H1 (cell line): ENCODE measurements around the gene PRKACA. TPM values are rescaled to one million over a fixed set of nuclear protein-coding genes. Genes with fewer than 3 reads are reported as not detected.

ENCODE experiments used
- CTCF ChIA-PET: fragments of 300-600 bp; sonication (Branson Sonifier 250); formaldehyde crosslinking; loops from one replicate; lab custom pipeline; 2021; ENCODE audit not compliant: partially characterized antibody; lab: Charles Lee
- POLR2A ChIA-PET: fragments of 300-600 bp; sonication (Branson Sonifier 250); formaldehyde crosslinking; loops from one replicate; lab custom pipeline; 2021; ENCODE audit warnings: inconsistent platforms; ENCODE audit not compliant: partially characterized antibody; lab: Charles Lee
- DNase-seq, 2 experiments: peaks; one replicate each; pipeline versions ENCODE4 v3.0.0 to v3.0.0-alpha.2; 2010 to 2022; ENCODE audit warnings: low spot score in 2 of 2, low read depth in 1 of 2, mixed read lengths in 1 of 2
- FAIRE-seq: peaks from 2 replicates; lab custom pipeline; 2011; peaks lifted over from hg19 to GRCh38; lab: Jason Lieb, UNC
- H2AFZ ChIP-seq: 2 replicates; pipeline ENCODE4 v1.8.1; 2012; ENCODE audit warnings: low read length, inconsistent platforms
- H2AK5ac ChIP-seq: 2 replicates; pipeline ENCODE4 v1.6.1; 2013; ENCODE audit warnings: low read depth, low read length
- H2BK120ac ChIP-seq: replicated peaks from 2 replicates; pipeline ENCODE3; 2013; ENCODE audit warnings: low read depth, low read length, inconsistent platforms
- H2BK12ac ChIP-seq: 2 replicates; pipeline ENCODE4 v1.6.1; 2013; ENCODE audit warnings: low read depth, low read length
- H2BK15ac ChIP-seq: 2 replicates; pipeline ENCODE4 v1.6.1; 2013; ENCODE audit warnings: low read length
- H2BK20ac ChIP-seq: 2 replicates; pipeline ENCODE4 v1.6.1; 2013; ENCODE audit warnings: low read length
- H2BK5ac ChIP-seq: 2 replicates; pipeline ENCODE4 v1.6.1; 2013; ENCODE audit warnings: low read depth, low read length
- H3K14ac ChIP-seq: 2 replicates; pipeline ENCODE4 v1.6.1; 2013; ENCODE audit warnings: inconsistent platforms; ENCODE audit not compliant: insufficient read length
- H3K18ac ChIP-seq: 2 replicates; pipeline ENCODE4 v1.6.1; 2013; ENCODE audit warnings: low read length; ENCODE audit errors: extremely low read depth
- H3K23ac ChIP-seq: 2 replicates; pipeline ENCODE4 v1.6.1; 2013; ENCODE audit warnings: inconsistent platforms; ENCODE audit not compliant: insufficient read length
- H3K23me2 ChIP-seq: 2 replicates; pipeline ENCODE4 v1.6.1; 2013; ENCODE audit warnings: low read depth, low read length
- H3K27ac ChIP-seq: 2 replicates; pipeline ENCODE4 v1.6.1; 2011; ENCODE audit warnings: low read depth, low read length, inconsistent platforms
- H3K27me3 ChIP-seq, 4 experiments: replicated peaks in 1 of 4; 1 replicate in 1 of 4; 2 replicates in 3 of 4; pipeline versions ENCODE4 v1.6.1 to v1.8.1; 2011 to 2013; ENCODE audit warnings: low read length in 3 of 4, mild to moderate bottlenecking in 3 of 4, inconsistent platforms in 2 of 4, mixed read lengths in 2 of 4, moderate library complexity in 1 of 4; ENCODE audit not compliant: control insufficient read depth in 3 of 4, insufficient read depth in 3 of 4; ENCODE audit errors: extremely low read depth in 1 of 4
- H3K36me3 ChIP-seq, 4 experiments: 2 replicates each; pipeline versions ENCODE4 v1.6.1 to v1.8.1; 2011 to 2013; ENCODE audit warnings: mild to moderate bottlenecking in 4 of 4, low read length in 3 of 4, moderate library complexity in 2 of 4, control low read depth in 1 of 4, inconsistent platforms in 1 of 4; ENCODE audit not compliant: insufficient read depth in 4 of 4, control insufficient read depth in 2 of 4
- H3K4ac ChIP-seq: replicated peaks from 2 replicates; pipeline ENCODE3; 2013; ENCODE audit warnings: low read length, low read depth, mixed read lengths, inconsistent platforms; ENCODE audit not compliant: insufficient read length
- H3K4me1 ChIP-seq, 4 experiments: replicated peaks in 1 of 4; 1 replicate in 1 of 4; 2 replicates in 3 of 4; pipeline versions ENCODE4 v1.6.1 to v1.8.1; 2011 to 2013; ENCODE audit warnings: low read length in 3 of 4, inconsistent platforms in 2 of 4, mixed read lengths in 1 of 4; ENCODE audit not compliant: insufficient read depth in 4 of 4, control insufficient read depth in 3 of 4
- H3K4me2 ChIP-seq, 2 experiments: 2 replicates each; pipeline versions ENCODE4 v1.6.1 to v1.8.1; 2011 to 2013; ENCODE audit warnings: low read depth in 2 of 2, low read length in 2 of 2, control low read depth in 1 of 2, inconsistent platforms in 1 of 2, mild to moderate bottlenecking in 1 of 2; ENCODE audit not compliant: insufficient read depth in 1 of 2
- H3K4me3 ChIP-seq, 4 experiments: fragments of 200-600, 300-600 bp in 1 of 4; sonication (generic), shearing (Covaris generic), sonication (Bioruptor Twin) in 1 of 4; 2 replicates each; pipeline versions ENCODE4 v1.5.1 to v1.8.1; 2011 to 2016; ENCODE audit warnings: low read length in 4 of 4, low read depth in 3 of 4, control low read depth in 2 of 4, inconsistent platforms in 2 of 4, mild to moderate bottlenecking in 2 of 4, mixed read lengths in 1 of 4, moderate library complexity in 1 of 4; ENCODE audit not compliant: insufficient read depth in 2 of 4; ENCODE audit errors: extremely low read depth in 1 of 4
- H3K56ac ChIP-seq: replicated peaks from 2 replicates; pipeline ENCODE3; 2013; ENCODE audit warnings: low read depth, mild to moderate bottlenecking, mixed read lengths, low read length, inconsistent platforms; ENCODE audit not compliant: insufficient read length
- H3K79me1 ChIP-seq: 2 replicates; pipeline ENCODE4 v1.6.1; 2013; ENCODE audit warnings: low read depth, low read length, control low read depth
- H3K79me2 ChIP-seq, 2 experiments: 2 replicates each; pipeline versions ENCODE4 v1.6.1 to v1.8.1; 2012 to 2013; ENCODE audit warnings: low read length in 2 of 2, mild to moderate bottlenecking in 2 of 2, inconsistent platforms in 1 of 2; ENCODE audit not compliant: insufficient read depth in 2 of 2, control insufficient read depth in 1 of 2
- H3K9ac ChIP-seq, 4 experiments: replicated peaks in 1 of 4; 1 replicate in 1 of 4; 2 replicates in 3 of 4; pipeline versions ENCODE4 v1.6.1 to v1.8.1; 2011 to 2013; ENCODE audit warnings: low read depth in 3 of 4, low read length in 3 of 4, control low read depth in 2 of 4, mild to moderate bottlenecking in 2 of 4, moderate library complexity in 2 of 4, inconsistent platforms in 1 of 4; ENCODE audit errors: extremely low read depth in 1 of 4
- H3K9me3 ChIP-seq, 2 experiments: 2 replicates each; pipeline versions ENCODE4 v1.6.1 to v1.8.1; 2012 to 2013; ENCODE audit warnings: mild to moderate bottlenecking in 2 of 2, moderate library complexity in 2 of 2, control low read depth in 1 of 2, inconsistent platforms in 1 of 2, low read depth in 1 of 2, low read length in 1 of 2, mixed read lengths in 1 of 2; ENCODE audit not compliant: insufficient read depth in 2 of 2
- H4K20me1 ChIP-seq, 2 experiments: replicated peaks in 1 of 2; 2 replicates each; pipeline versions ENCODE3 to v1.8.1; 2011 to 2013; ENCODE audit warnings: inconsistent platforms in 2 of 2, low read length in 2 of 2, mild to moderate bottlenecking in 1 of 2; ENCODE audit not compliant: insufficient read depth in 2 of 2, control insufficient read depth in 1 of 2
- H4K5ac ChIP-seq: 2 replicates; pipeline ENCODE4 v1.6.1; 2013; ENCODE audit warnings: low read length, low read depth, mixed read lengths, inconsistent platforms; ENCODE audit not compliant: insufficient read length
- H4K8ac ChIP-seq: 2 replicates; pipeline ENCODE4 v1.8.0; 2013; ENCODE audit warnings: mild to moderate bottlenecking, moderate library complexity, low read length, inconsistent platforms; ENCODE audit not compliant: insufficient read depth; ENCODE audit errors: extremely low read depth
- H4K91ac ChIP-seq: replicated peaks from 2 replicates; pipeline ENCODE3; 2013; ENCODE audit warnings: low read length, mixed read lengths, inconsistent platforms; ENCODE audit not compliant: insufficient read length
- BACH1 ChIP-seq: IDR thresholded peaks from 2 replicates; pipeline ENCODE4 v1.6.1; 2012; ENCODE audit warnings: low read length, improper control_type of control experiment
- CTCF ChIP-seq, 3 experiments: IDR thresholded peaks; 1 replicate in 2 of 3; 2 replicates in 1 of 3; pipeline versions ENCODE4 v1.5.1 to v1.6.1; 2011; ENCODE audit warnings: low read length in 3 of 3, mild to moderate bottlenecking in 3 of 3, inconsistent platforms in 2 of 3, low read depth in 1 of 3, moderate library complexity in 1 of 3; ENCODE audit not compliant: insufficient read depth in 1 of 3; ENCODE audit errors: control extremely low read depth in 1 of 3
- EZH2 ChIP-seq: fragments of 200-600 bp; sonication (generic); IDR thresholded peaks from 2 replicates; pipeline ENCODE4 v1.7.1; 2012; ENCODE audit warnings: low read depth, mild to moderate bottlenecking, moderate library complexity, low read length, inconsistent platforms; ENCODE audit not compliant: severe bottlenecking
- RAD21 ChIP-seq, 2 experiments: IDR thresholded peaks in 1 of 2; conservative IDR thresholded peaks in 1 of 2; 2 replicates each; pipeline ENCODE4 v1.6.1; 2011; ENCODE audit warnings: low read depth in 2 of 2, low read length in 2 of 2, improper control_type of control experiment in 1 of 2, inconsistent platforms in 1 of 2, mild to moderate bottlenecking in 1 of 2, moderate library complexity in 1 of 2
- WGBS, 2 experiments: shearing (Covaris generic) in 1 of 2; methylation state at CpG; one replicate each; pipeline versions ENCODE4 v1.1.6 to v1.1.7; 2013 to 2015; ENCODE audit warnings: low lambda C conversion rate in 2 of 2, mixed read lengths in 2 of 2, inconsistent platforms in 1 of 2, low coverage in 1 of 2, missing lambda C conversion rate in 1 of 2; ENCODE audit not compliant: insufficient replicate concordance in 2 of 2, insufficient coverage in 1 of 2, insufficient read length in 1 of 2; ENCODE audit errors: extremely low coverage in 1 of 2, missing lambda C conversion rate in 1 of 2; 5-methylcytosine and 5-hydroxymethylcytosine counted together
- polyA plus RNA-seq, 7 experiments: library from polyadenylated mRNA; depleted of rRNA in 3 of 7; stranded (reverse) in 5 of 7; unstranded in 2 of 7; fragments of >200 nt in 5 of 7; fragments of 200-250 nt in 2 of 7; gene quantifications; 1 replicate in 5 of 7; 2 replicates in 1 of 7; 4 replicates in 1 of 7; pipeline versions ENCODE4 v1.2.1 to v1.2.3, GENCODE V29; 2011 to 2013; ENCODE audit warnings: missing spikeins in 2 of 7, mixed read lengths in 2 of 7
- total RNA-seq: library from RNA; stranded (reverse); fragmentation: NEBNext Ultra II Directional; extraction: Animal tissue kit (Norgen Biotek cat#: 25700); gene quantifications from 2 replicates; pipeline ENCODE4 v1.2.1, GENCODE V29; 2021

The PRKACA gene
- total and polyA plus RNA-seq, 2 of the 8 experiments (the other 6 are each of a cell fraction or from before 2014, with no cell fraction given), result 14.2 to 48.2 TPM

- WGBS, 2 experiments, result 40% methylated on average over 9 of the region's 19 CpGs; no CpG with 5 or more reads in 1 of the 2 experiments
- H3K4ac ChIP-seq, result no peak overlapping the region
- no peak overlapping the region for H2BK5ac ChIP-seq
- no peak overlapping the region for H4K91ac ChIP-seq
- H3K27ac ChIP-seq, result no peak overlapping the region
- H2BK120ac ChIP-seq, result no peak overlapping the region
- peaks cover 12% of the 10 kb centered on the region; the same call in 1 of the 2 replicates for H3K23me2 ChIP-seq
- peaks cover 0 to 10% (median 3%) of the 10 kb centered on the region in 4 experiments; a peak in 4 of 7 replicates for H3K4me1 ChIP-seq
- H2AFZ ChIP-seq, result no peak overlapping the region
- no peaks in the 10 kb centered on the region for H3K36me3 ChIP-seq
- DNase-seq, result no peak
- H4K5ac ChIP-seq, result no peak overlapping the region
- no peak overlapping the region; the same call in 1 of the 2 replicates for H3K18ac ChIP-seq
- ChIA-PET CTCF (interaction anchor here (0.8 to 6.4 kb wide), 18 partner anchors 8 to 271 kb away, joined by 3 to 76 read pairs (median 4); partner anchors contain the start of genes C19orf67, IL27RA and MISP3), POLR2A (interaction anchor here (0.7 to 1.9 kb wide), 13 partner anchors 8 to 175 kb away, joined by 3 to 6 read pairs (median 4); partner anchors contain the start of gene ASF1B)
- H3K14ac ChIP-seq, result no peak overlapping the region
- H3K9ac ChIP-seq, result no peak overlapping the region; a peak in 1 of 7 replicates
- no peak for FAIRE-seq
- no peaks in the 10 kb centered on the region; a peak in 1 of 4 replicates for H3K9me3 ChIP-seq
- H2AK5ac ChIP-seq, result 0 out of 2 replicates have a peak overlapping the region, but pooled peaks have one; percentile 65
- no peak overlapping the region for H2BK20ac ChIP-seq
- H3K23ac ChIP-seq, result no peak overlapping the region
- H3K27me3 ChIP-seq, result peaks cover 5 to 19% (median 14%) of the 10 kb centered on the region in 4 experiments
- H3K79me2 ChIP-seq, result no peaks in the 10 kb centered on the region
- TF ChIP-seq BACH1 (no peak), CTCF (IDR thresholded peaks at IDR 0.05; ENCODE audit: control extremely low read depth in 1 of 3, insufficient read depth in 1 of 3, low read depth in 1 of 3, low read length in 3 of 3) (peak in 2 of 3 experiments; percentile 5 to 6; a peak in 2 of 4 replicates), EZH2 (no peak), RAD21 (IDR thresholded peaks at IDR 0.05 in 1 of 2, conservative IDR thresholded peaks at IDR 0.05 in 1 of 2; ENCODE audit: low read depth in 2 of 2, low read length in 2 of 2) (peak in 1 of 2 experiments; percentile 15; a peak in 1 of 4 replicates)
- 0 out of 2 replicates have a peak overlapping the region, but pooled peaks have one; percentile 29 for H2BK15ac ChIP-seq
- H3K79me1 ChIP-seq, result no peaks in the 10 kb centered on the region
- H3K4me2 ChIP-seq, result peak overlapping the region; percentile 68 to 77
- H2BK12ac ChIP-seq, result no peak overlapping the region
- H3K56ac ChIP-seq, result no peak overlapping the region
- peak overlapping the region; percentile 49 to 82 (median 58) for H3K4me3 ChIP-seq
- H4K20me1 ChIP-seq, result peaks cover 0 to 2% of the 10 kb centered on the region in 2 experiments
- no peak overlapping the region for H4K8ac ChIP-seq
These were observed 60.7 kb downstream of the PRKACA start for GRCh38 chr19:14056741-14057356.
